Osteocyte (in vitro differentiated cells): ENCODE results near the gene NUFIP1. TPM values are rescaled to one million over a fixed set of nuclear protein-coding genes. Genes with fewer than 3 reads are reported as not detected.

Source experiments
- DNase-seq: peaks from one replicate; pipeline ENCODE4 v3.0.0; 2021; ENCODE audit warnings: mixed read lengths; ENCODE audit not compliant: unreplicated experiment; ENCODE audit errors: extremely low spot score
- H3K27ac Mint-ChIP-seq: one replicate; pipeline ENCODE4 v1.8.0; 2021; ENCODE audit warnings: mild to moderate bottlenecking, mixed read lengths; ENCODE audit not compliant: unreplicated experiment
- H3K27me3 Mint-ChIP-seq: one replicate; pipeline ENCODE4 v1.8.0; 2021; ENCODE audit warnings: mixed read lengths; ENCODE audit not compliant: unreplicated experiment
- H3K36me3 Mint-ChIP-seq: one replicate; pipeline ENCODE4 v1.8.0; 2021; ENCODE audit warnings: mixed read lengths; ENCODE audit not compliant: unreplicated experiment
- H3K4me1 Mint-ChIP-seq: one replicate; pipeline ENCODE4 v1.8.0; 2021; ENCODE audit warnings: mixed read lengths; ENCODE audit not compliant: unreplicated experiment
- H3K4me3 Mint-ChIP-seq: one replicate; pipeline ENCODE4 v1.8.0; 2021; ENCODE audit warnings: mild to moderate bottlenecking, moderate library complexity, mixed read lengths; ENCODE audit not compliant: unreplicated experiment
- H3K9me3 Mint-ChIP-seq: one replicate; pipeline ENCODE4 v1.8.0; 2021; ENCODE audit warnings: mixed read lengths; ENCODE audit not compliant: unreplicated experiment
- CTCF ChIP-seq: fragments of 200-600 bp; sonication (generic); IDR thresholded peaks from 2 replicates; pipeline ENCODE4 v1.5.0; 2021; ENCODE audit warnings: antibody characterized with exemption, mild to moderate bottlenecking, moderate library complexity
- total RNA-seq: library from RNA; stranded (reverse); gene quantifications from 2 replicates; pipeline ENCODE4 v1.2.1, GENCODE V29; 2021

The NUFIP1 gene
- total RNA-seq, 1 donor from 2014 or later = 6.9 TPM

DNA sequence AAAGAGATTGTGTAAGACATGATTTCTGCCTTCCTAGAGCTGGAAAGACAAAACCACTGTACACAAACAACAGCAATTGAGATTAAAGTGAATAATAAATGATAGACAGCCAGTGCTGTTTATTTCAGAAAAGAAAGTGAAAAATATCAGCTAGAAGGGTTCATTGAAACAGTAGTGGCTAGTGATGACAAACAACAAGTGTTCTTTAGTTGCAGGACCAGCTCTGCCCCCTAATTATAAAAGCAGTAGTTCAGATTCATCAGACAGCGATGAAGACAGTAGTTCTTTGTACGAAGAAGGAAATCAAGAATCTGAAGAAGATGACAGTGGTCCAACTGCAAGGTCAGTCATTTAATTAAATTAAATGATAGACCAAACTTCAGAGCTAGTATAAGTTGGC lies 14.8 kb upstream of the NUFIP1 start:
- no peak overlapping the region for H3K4me3 Mint-ChIP-seq

DNA sequence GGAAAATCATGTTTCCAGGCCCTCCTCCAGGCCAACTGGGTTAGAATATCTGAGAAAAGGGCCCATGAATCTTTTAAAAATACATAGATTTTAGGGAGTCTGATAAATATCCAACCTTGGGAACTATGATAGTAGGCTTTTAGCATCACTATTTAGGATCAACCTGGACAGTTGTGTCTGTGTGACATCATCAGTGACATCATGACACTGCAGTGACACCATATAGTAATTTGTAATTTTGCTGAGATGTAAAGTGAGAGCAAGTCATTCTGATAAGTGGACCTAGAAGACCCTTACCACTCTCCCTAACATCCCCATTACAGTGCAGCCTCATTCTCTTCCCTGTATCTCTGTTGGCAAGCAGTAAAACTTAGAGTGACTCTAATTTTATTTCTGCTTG lies 14.1 kb upstream of the NUFIP1 start:
- Mint-ChIP-seq H3K4me3 (no peak overlapping the region), H3K9me3 (no peaks in the 10 kb centered on the region), H3K4me1 (no peaks in the 10 kb centered on the region), H3K27ac (no peak overlapping the region), H3K36me3 (peaks cover 19% of the 10 kb centered on the region), H3K27me3 (no peaks in the 10 kb centered on the region)
- TF ChIP-seq CTCF = no peak
- no peak for DNase-seq

More for the DNA sequence above, 14.8 kb upstream of the NUFIP1 start:
- no peak for TF ChIP-seq CTCF
- Mint-ChIP-seq H3K36me3 (peaks cover 19% of the 10 kb centered on the region), H3K27ac (no peak overlapping the region), H3K27me3 (no peaks in the 10 kb centered on the region), H3K4me1 (no peaks in the 10 kb centered on the region), H3K9me3 (no peaks in the 10 kb centered on the region)
- no peak for DNase-seq

DNA sequence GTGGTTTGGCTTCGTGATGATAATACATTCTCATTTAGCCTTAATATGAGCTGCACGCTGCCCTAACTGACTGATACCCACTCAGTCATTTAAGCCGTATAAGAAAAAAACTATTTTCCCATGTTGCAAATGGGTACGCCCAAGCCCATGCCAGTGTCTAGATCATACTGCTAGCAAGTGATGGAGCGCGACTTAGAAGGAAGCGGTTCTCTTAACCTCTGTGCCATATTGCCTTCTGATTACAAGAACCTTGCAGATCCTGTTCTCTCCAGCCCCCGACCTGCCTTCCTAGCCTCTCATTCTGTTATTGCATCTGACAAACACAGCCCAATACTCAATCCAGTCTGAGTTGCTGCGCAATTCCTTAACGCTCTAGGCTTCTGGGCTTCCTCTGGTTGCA lies 670 bp upstream of the NUFIP1 start:
- peaks cover 8% of the 10 kb centered on the region for H3K36me3 Mint-ChIP-seq
- no peak for TF ChIP-seq CTCF
- peak overlapping the region; percentile 98 for H3K27ac Mint-ChIP-seq
- no peaks in the 10 kb centered on the region for H3K27me3 Mint-ChIP-seq
- H3K9me3 Mint-ChIP-seq = no peaks in the 10 kb centered on the region
- peaks cover 37% of the 10 kb centered on the region for H3K4me1 Mint-ChIP-seq
- peak overlapping the region; percentile 96 for H3K4me3 Mint-ChIP-seq
- no peak for DNase-seq

- Mint-ChIP-seq H3K4me1 (peaks cover 5% of the 10 kb centered on the region), H3K9me3 (no peaks in the 10 kb centered on the region), H3K27me3 (no peaks in the 10 kb centered on the region), H3K27ac (no peak overlapping the region), H3K36me3 (peaks cover 21% of the 10 kb centered on the region), H3K4me3 (no peak overlapping the region)
- no peak for DNase-seq
- no peak for TF ChIP-seq CTCF
Measured at GRCh38 chr13:44978328-44978727, 10.9 kb downstream of the NUFIP1 start.

DNA sequence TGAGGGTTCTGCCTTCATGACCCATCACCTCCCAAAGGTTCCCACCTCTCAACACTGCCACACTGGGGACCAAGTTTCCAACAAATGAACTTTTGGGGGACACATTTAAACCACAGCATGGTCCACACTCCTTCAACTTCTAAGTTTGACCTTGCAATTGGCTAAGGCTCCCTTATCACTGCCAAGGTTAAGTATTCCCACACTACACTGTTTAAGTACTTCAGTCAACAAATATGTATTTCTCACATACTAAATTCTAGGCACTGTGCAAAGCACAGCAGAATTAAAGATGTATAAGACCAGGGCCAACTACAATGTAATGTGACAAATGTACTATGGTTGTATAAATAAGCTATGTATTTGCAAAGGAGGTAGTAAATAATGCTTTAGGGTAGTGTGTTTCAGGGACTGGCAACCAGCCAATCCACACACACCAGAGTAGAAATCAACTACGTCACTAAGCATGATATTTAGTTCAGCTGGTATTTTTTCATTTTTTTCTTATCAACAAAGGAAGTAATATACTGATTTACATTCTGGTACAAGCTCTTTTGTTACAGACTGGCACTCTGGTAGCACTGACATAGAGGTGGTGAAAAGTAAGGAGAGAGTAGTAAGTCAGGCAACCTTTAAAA lies 12.2 kb downstream of the NUFIP1 start:
- peaks cover 21% of the 10 kb centered on the region for H3K36me3 Mint-ChIP-seq
- no peak overlapping the region for H3K4me3 Mint-ChIP-seq
- H3K4me1 Mint-ChIP-seq = peaks cover 2% of the 10 kb centered on the region

More for the DNA sequence above, 12.2 kb downstream of the NUFIP1 start:
- DNase-seq = no peak
- H3K27ac Mint-ChIP-seq = no peak overlapping the region
- TF ChIP-seq CTCF = no peak
- no peaks in the 10 kb centered on the region for H3K9me3 Mint-ChIP-seq
- H3K27me3 Mint-ChIP-seq = no peaks in the 10 kb centered on the region
